A204.1 (cell line): ENCODE data around the gene AMMECR1.
"Not testable (repeated sequence)": the region's sequence is repeated elsewhere in the genome, so short reads cannot be mapped to it uniquely, and the experiment has no call there.

Experiments used
- FAIRE-seq: peaks from 2 replicates; lab custom pipeline; 2012; peaks lifted over from hg19 to GRCh38; lab: Jason Lieb, UNC

The AMMECR1 gene

GRCh38 chrX:110257889-110258288, 60.0 kb downstream of the AMMECR1 start:
- no peak for FAIRE-seq

DNA sequence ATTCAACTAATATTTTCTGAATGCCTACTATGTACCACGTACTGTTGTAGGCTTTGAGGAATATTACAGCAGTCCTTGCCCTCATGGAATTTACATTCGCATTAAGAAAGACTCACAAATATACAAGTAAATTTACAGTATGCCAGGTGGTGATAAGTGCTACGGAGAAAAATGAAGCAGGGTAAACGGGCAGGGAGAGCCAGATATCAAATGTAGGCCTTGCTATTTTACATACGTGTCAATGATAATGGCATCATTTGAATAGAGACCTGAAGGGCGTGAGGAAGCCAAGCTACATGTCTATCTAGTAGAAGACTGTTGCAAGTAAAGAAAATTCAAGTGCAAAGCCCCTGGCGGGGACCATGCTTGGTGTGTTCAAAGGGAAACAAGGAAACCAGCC, 65.2 kb downstream of the AMMECR1 start:
- no peak for FAIRE-seq

GRCh38 chrX:110251961-110252360, 65.9 kb downstream of the AMMECR1 start:
- no peak for FAIRE-seq

DNA sequence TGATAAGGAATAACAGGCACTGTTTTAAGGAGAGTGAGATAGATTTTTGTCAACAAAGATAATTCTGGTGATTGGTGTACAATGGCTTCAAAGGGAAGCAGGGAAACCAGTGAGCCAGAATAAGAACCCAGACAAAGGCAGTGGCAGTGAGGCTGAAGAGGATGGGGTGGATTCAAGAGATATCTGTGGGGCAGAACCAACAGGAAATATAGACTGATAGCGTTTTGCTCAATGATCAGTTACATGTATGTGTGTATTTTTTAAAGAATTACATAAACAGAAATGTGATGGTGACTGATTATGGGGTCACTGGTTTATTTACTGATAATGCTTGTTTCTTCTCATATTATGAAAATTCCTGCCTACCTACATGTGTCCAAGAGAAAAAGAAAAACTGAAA, 66.4 kb downstream of the AMMECR1 start:
- FAIRE-seq: no peak

- FAIRE-seq: no peak
Observed at GRCh38 chrX:110250847-110251246, 67.0 kb downstream of the AMMECR1 start.

DNA sequence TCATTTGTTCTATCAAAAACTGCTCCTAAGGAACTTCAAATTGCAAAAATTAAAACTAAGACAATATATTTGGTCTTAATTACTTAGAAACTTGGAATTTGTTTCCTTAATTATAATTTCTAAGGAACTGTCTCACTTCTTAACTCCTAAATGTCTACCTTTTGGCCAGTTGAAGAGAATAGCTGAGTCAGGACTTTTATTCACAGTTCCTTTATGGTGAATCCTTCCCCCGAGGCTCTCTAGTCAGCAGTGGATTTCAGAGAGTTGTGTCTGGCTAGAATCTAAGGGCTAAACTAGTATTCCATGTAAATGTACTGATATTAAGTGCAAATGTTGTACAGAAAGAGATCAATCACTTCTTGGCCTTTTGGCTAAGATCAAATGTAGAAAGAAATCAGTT, 69.3 kb downstream of the AMMECR1 start:
- FAIRE-seq: no peak

DNA sequence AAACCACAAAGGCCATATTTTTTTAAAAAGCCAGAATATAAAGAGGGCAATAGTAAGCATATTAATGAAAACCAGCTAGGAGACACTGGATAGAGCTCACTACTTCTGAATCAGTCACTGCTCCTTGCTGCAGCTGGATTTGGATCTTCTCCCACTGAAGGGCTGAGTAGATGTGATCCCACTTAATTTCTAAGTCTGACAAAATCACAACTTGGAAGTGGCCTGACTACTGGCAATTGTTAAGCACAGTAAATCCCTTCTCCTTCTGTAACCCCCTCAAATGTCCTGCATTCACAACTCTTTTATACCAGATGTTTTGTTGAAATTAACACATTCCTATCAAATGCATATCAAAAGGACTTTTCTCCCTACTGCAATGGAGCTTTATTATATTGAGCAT, 72.9 kb downstream of the AMMECR1 start:
- FAIRE-seq: no peak

GRCh38 chrX:110242371-110242770, 75.5 kb downstream of the AMMECR1 start:
- no peak for FAIRE-seq

- no peak for FAIRE-seq
Observed at GRCh38 chrX:110241816-110242215, 76.1 kb downstream of the AMMECR1 start.

- FAIRE-seq: not testable (repeated sequence)
Observed at GRCh38 chrX:110238259-110238658, 79.6 kb downstream of the AMMECR1 start.

GRCh38 chrX:110231485-110231884, 86.4 kb downstream of the AMMECR1 start:
- not testable (repeated sequence) for FAIRE-seq

- FAIRE-seq: not testable (repeated sequence)
Observed at GRCh38 chrX:110229497-110230111, 88.3 kb downstream of the AMMECR1 start.

- FAIRE-seq: no peak
Observed at GRCh38 chrX:110228453-110228852, 89.4 kb downstream of the AMMECR1 start.

DNA sequence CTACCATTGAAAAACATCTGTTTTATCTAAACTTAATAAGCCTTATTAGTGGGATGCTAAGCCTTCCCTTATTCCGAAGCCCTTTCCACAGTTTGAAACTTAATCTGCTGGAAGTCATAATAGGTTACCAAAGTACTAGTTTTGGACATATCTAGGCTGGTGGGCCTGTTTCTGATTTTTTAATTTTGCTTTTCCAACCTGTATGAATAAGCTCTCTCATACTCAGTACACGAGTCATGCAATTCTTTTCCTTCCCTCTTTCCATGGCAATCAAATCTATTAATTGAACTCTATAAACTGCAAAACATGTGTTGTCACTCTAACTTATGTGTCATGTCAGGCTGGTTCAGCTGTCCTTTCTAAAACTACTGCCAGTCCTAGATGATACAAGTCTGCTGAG, 91.0 kb downstream of the AMMECR1 start:
- no peak for FAIRE-seq

GRCh38 chrX:110224926-110225617, 92.8 kb downstream of the AMMECR1 start:
- no peak for FAIRE-seq

DNA sequence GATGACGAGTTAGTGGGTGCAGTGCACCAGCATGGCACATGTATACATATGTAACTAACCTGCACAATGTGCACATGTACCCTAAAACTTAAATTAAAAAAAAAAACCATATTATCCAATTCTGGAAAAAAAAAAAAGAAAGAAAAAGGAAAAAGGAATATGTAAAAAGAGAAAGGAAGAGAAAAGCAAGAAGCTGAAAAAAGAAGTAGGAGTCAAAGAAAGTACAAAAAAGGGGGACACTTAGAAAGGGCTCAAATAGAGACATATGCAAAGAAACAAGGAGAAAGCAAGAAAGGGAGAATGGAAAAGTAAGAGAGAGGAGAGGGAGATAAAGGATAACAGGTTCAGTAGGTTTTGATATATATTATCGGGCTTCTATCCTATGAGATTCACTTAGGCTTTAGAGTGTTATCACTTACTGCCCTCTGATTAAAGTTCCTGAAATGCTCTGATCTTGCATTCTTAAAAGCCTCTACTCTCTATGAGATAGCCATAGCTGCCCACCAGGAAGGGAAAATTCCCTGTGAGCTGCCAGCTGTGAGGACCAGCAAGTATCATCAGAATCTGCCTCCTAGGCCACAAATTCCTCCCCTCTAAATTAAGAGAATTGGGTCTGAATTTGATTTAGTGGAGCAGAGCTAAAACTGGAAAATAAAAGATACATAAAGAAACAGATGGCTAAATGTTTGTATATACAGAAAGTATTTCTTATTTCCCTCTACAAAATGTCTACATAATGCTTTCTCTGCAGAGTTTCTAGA, 95.2 kb downstream of the AMMECR1 start:
- FAIRE-seq: no peak

DNA sequence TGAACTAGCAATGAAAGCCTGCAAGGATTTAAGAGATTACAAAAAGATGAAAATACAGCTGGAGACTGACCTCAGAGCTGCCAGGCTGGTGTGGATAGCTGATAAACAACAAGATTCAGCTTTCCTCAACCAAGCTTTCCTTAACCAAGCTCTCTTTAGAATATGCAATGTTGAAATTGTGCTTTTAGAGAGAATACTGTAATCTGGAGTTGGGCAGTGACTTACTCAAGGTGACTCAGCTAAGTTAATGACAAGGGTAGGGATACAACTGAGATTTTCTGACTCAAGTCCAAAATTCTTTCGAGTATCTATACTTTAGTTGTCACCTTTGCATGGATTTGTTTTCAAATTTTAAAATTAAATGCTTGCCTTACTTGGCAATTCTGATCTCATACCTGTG, 98.0 kb downstream of the AMMECR1 start:
- FAIRE-seq: no peak

DNA sequence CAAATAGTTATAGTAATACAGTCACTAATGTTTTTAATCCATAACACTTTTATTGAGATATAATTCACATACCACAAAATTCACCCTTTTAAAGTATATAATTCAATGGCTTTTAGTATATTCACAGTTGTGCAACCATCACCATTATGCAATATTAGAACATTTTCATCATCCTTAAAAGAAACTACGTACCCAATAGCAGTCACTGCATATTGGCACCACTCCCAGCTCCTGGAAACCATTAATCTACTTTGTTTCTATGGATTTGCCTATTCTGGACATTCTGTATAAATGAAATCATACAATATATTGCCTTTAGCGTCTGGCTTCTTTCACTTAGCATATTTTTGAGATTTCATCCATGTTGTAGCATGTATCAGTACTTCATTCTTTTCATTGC, 99.3 kb downstream of the AMMECR1 start:
- FAIRE-seq: no peak

DNA sequence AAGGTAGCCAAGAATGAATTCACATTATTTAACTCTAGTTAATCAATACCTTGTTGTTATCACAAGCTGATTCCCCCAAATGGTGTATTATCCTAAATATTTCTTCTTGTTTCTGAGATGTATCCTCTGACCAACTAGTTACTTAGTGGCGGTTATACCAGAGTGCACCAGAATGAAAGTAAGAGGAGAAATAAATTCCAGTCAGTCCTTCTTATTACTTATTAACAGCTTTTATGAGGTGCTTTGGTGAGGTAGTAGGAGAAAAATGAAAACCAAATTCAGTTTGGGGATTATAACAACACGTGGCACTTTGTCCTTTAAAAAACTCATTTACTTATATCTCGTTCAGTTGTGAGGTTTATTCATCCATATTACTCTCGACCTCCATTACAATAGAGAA, 101.9 kb downstream of the AMMECR1 start:
- no peak for FAIRE-seq

DNA sequence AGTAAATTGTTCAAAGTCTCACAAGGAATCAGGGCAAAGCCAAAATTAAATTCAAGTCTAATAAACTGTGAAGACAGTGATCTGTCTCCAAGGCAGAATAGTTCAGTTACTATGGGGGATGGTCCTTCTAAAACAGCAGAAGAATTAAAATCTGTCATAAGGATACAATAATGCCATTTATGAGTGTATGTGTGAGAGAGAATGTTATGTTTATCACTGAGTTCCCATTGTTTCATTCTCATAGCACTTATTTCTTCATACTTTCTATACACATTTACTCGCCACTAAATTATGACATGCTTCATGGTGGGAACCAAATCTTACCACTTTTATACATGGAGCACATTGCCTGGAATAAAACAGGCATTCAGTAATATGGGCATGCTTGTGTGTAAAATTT, 102.5 kb downstream of the AMMECR1 start:
- FAIRE-seq: no peak

- no peak for FAIRE-seq
Observed at GRCh38 chrX:110214684-110215083, 103.2 kb downstream of the AMMECR1 start.

GRCh38 chrX:110213183-110213582, 104.7 kb downstream of the AMMECR1 start:
- FAIRE-seq: no peak

- FAIRE-seq: no peak
Observed at GRCh38 chrX:110212299-110212698, 105.6 kb downstream of the AMMECR1 start.

- FAIRE-seq: no peak
Observed at GRCh38 chrX:110211340-110211739, 106.5 kb downstream of the AMMECR1 start.
